ENCODE measurements around the gene STIL. TPM values are rescaled to one million over a fixed set of nuclear protein-coding genes. Genes with fewer than 3 reads are reported as not detected.

Gene STIL
- total and polyA plus RNA-seq, 4 donors, result 0.85 to 5.9 (median 1.4) TPM

DNA sequence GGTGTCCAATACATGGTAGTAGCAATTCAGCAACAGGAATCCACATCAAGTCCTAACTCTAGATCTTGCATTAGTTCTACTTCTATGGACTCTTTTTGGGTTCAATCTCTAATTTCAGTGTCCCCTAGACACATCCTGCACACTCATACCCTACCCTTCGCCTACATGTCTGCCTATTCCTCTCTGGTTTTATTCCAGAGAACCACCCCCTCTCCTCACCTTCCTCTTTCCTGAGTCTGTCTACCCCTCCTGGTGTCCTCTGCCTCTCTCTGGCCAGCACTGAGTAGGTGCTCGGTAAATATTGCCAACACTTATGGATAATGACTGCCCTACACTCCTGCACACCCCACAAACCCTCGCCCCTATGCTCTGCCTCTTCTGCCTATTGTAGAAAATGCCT is 91.5 kb downstream of the STIL start:
- TF ChIP-seq, protein P1, sequence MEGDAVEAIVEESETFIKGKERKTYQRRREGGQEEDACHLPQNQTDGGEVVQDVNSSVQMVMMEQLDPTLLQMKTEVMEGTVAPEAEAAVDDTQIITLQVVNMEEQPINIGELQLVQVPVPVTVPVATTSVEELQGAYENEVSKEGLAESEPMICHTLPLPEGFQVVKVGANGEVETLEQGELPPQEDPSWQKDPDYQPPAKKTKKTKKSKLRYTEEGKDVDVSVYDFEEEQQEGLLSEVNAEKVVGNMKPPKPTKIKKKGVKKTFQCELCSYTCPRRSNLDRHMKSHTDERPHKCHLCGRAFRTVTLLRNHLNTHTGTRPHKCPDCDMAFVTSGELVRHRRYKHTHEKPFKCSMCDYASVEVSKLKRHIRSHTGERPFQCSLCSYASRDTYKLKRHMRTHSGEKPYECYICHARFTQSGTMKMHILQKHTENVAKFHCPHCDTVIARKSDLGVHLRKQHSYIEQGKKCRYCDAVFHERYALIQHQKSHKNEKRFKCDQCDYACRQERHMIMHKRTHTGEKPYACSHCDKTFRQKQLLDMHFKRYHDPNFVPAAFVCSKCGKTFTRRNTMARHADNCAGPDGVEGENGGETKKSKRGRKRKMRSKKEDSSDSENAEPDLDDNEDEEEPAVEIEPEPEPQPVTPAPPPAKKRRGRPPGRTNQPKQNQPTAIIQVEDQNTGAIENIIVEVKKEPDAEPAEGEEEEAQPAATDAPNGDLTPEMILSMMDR (IDR thresholded peaks at IDR 0.05; ENCODE audit: control extremely low read depth, extremely low read depth), result no peak
- ATAC-seq (ENCODE audit: insufficient read depth, low FRiP score) (no peak), DNase-seq (no peak)
- peaks cover 0 to 18% (median 3%) of the 10 kb centered on the region in 5 donors for H3K4me1 ChIP-seq (ENCODE audit: control insufficient read depth in 5 of 5, insufficient read depth in 5 of 5, low read length in 5 of 5)
- H3K9ac ChIP-seq (ENCODE audit: insufficient read depth in 1 of 2, low read length in 2 of 2), result no peak overlapping the region
- no peaks in the 10 kb centered on the region for H3K36me3 ChIP-seq (ENCODE audit: control insufficient read depth in 4 of 4, insufficient read depth in 4 of 4, low read length in 4 of 4)
- no peak overlapping the region for H3K27ac ChIP-seq (ENCODE audit: low read depth in 1 of 2, low read length in 1 of 2)
- peaks cover 4 to 61% (median 50%) of the 10 kb centered on the region in 3 donors for H3K27me3 ChIP-seq (ENCODE audit: control insufficient read depth in 3 of 3, insufficient read depth in 3 of 3, low read length in 2 of 3)
- 84 to 88% methylated on average over 3 of the region's 3 CpGs for WGBS, 2 donors
- H3K9me3 ChIP-seq (ENCODE audit: control insufficient read depth in 4 of 4, insufficient read depth in 3 of 4, low read length in 3 of 4), result no peaks in the 10 kb centered on the region
- no peak overlapping the region for H3K4me3 ChIP-seq

DNA sequence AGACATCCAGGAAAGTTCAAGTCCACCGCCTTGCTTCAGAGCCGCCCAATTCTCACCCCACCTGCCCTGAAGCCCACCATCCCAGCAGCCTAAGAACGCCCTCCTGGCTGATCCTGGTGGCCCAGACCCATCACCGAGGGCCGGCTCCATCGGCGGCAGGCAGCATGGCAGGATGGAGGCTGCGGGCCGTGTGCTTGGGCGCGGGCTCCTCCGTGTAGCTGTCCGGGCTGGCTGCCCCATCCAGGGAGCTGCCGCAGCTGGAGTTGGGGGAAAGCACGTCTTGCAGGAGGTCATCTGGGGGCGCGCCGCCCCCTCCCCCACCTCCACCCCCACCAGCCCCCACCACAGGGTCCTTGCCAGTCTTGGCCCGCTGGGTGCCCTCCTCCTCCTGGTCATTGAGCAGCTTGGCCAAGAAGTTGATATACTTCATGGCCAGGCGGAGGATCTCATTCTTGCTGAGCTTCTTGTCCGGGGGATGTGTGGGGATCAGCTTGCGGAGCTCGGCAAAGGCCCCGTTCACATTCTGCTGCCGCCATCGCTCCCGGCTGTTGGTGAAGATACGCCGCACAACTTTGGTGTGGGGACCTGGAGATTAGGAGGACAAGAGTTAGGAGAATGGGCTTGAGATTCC is 94.2 kb downstream of the STIL start:
- peaks cover 4 to 37% (median 27%) of the 10 kb centered on the region in 3 donors for H3K27me3 ChIP-seq (ENCODE audit: control insufficient read depth in 3 of 3, insufficient read depth in 3 of 3, low read length in 2 of 3)
- TF ChIP-seq, protein P1 (IDR thresholded peaks at IDR 0.05; ENCODE audit: control extremely low read depth, extremely low read depth), result no peak
- H3K9ac ChIP-seq (ENCODE audit: insufficient read depth in 1 of 2, low read length in 2 of 2), result no peak overlapping the region
- DNase-seq (no peak), ATAC-seq (ENCODE audit: insufficient read depth, low FRiP score) (no peak)
- no peak overlapping the region for H3K4me3 ChIP-seq
- no peak overlapping the region for H3K27ac ChIP-seq (ENCODE audit: low read depth in 1 of 2, low read length in 1 of 2)
- no peaks in the 10 kb centered on the region for H3K36me3 ChIP-seq (ENCODE audit: control insufficient read depth in 4 of 4, insufficient read depth in 4 of 4, low read length in 4 of 4)
- H3K4me1 ChIP-seq (ENCODE audit: control insufficient read depth in 5 of 5, insufficient read depth in 5 of 5, low read length in 5 of 5), result peaks cover 0 to 3% (median 0%) of the 10 kb centered on the region in 5 donors
- no peaks in the 10 kb centered on the region for H3K9me3 ChIP-seq (ENCODE audit: control insufficient read depth in 4 of 4, insufficient read depth in 3 of 4, low read length in 3 of 4)
- WGBS, 2 donors, result 90 to 96% methylated on average over 28 to 29 of the region's 29 CpGs

DNA sequence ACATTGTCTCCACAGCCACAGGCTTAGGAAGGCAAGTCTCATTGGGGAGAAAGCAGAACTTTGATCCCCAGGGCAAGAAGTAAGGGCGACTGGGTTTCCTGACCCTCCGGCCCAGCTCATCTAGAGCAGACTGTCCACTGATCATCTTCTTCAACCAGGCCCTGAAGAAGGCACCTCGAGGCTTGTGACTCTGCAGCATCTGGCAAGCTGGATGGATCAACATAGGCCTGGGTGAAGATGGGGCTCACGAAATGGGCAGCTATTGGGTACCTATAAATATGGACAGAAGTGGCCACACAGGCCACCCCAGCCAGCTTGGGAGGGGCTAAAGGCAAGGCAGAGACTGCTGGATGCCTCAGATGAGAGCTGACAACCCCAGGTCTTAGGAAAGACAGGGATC is 94.9 kb downstream of the STIL start:
- Histone ChIP-seq H3K36me3 (ENCODE audit: control insufficient read depth in 4 of 4, insufficient read depth in 4 of 4, low read length in 4 of 4) (no peaks in the 10 kb centered on the region), H3K4me1 (ENCODE audit: control insufficient read depth in 5 of 5, insufficient read depth in 5 of 5, low read length in 5 of 5) (no peaks in the 10 kb centered on the region), H3K9ac (ENCODE audit: insufficient read depth in 1 of 2, low read length in 2 of 2) (no peak overlapping the region), H3K27me3 (ENCODE audit: control insufficient read depth in 3 of 3, insufficient read depth in 3 of 3, low read length in 2 of 3) (peaks cover 4 to 30% (median 20%) of the 10 kb centered on the region in 3 donors), H3K9me3 (ENCODE audit: control insufficient read depth in 4 of 4, insufficient read depth in 3 of 4, low read length in 3 of 4) (no peaks in the 10 kb centered on the region), H3K27ac (ENCODE audit: low read depth in 1 of 2, low read length in 1 of 2) (no peak overlapping the region), H3K4me3 (no peak overlapping the region)
- ATAC-seq (ENCODE audit: insufficient read depth, low FRiP score) (no peak), DNase-seq (no peak)
- TF ChIP-seq, protein P1 (IDR thresholded peaks at IDR 0.05; ENCODE audit: control extremely low read depth, extremely low read depth), result no peak
- WGBS, 2 donors, result 87 to 93% methylated on average over 4 of the region's 4 CpGs

Data from lung (tissue), 12 donors.